ENCODE data around the gene PTH1R. TPM values are rescaled to one million over a fixed set of nuclear protein-coding genes. Genes with fewer than 3 reads are reported as not detected.

The PTH1R gene
- polyA plus RNA-seq, 2 of the 4 experiments (the other 2 are of a cell fraction): 0.45 to 0.53 TPM

GRCh38 chr3:46831316-46831715 lies 46.2 kb upstream of the PTH1R start (continued):
- TF ChIP-seq RNF2 (IDR thresholded peaks at IDR 0.05; ENCODE audit: borderline replicate concordance, low read depth): no peak

- Histone ChIP-seq H3K27ac (no peak overlapping the region), H3K4me1 (no peaks in the 10 kb centered on the region), H3K4me3 (no peak overlapping the region), H3K9me3 (no peaks in the 10 kb centered on the region), H3K4me2 (no peak overlapping the region)
- TF ChIP-seq MAZ (IDR thresholded peaks at IDR 0.05; ENCODE audit: borderline replicate concordance, low read depth, low read length) (no peak), ZFP36 (IDR thresholded peaks at IDR 0.05; ENCODE audit: borderline replicate concordance, partially characterized antibody) (no peak)
- ATAC-seq: no peak
- CTCF ChIA-PET: interaction anchor here (0.6 kb wide), 1 partner anchor 12 kb away, joined by 3 read pairs; no protein-coding TSS in a partner anchor
- DNase-seq (ENCODE audit: low read depth in 1 of 2, low spot score in 1 of 2): no peak
- POLR2A ChIA-PET: no interaction called here
- FAIRE-seq: no peak
- WGBS (ENCODE audit: missing lambda C conversion rate): 42% methylated on average over 1 of the region's 1 CpG
These were observed 45.7 kb upstream of the PTH1R start for GRCh38 chr3:46831841-46832240.

- Histone ChIP-seq H3K4me2 (no peak overlapping the region), H3K27ac (no peak overlapping the region), H3K9me3 (0 out of 3 replicates have a peak, but pooled peaks cover 5% of the 10 kb centered on the region), H3K4me3 (no peak overlapping the region), H3K4me1 (no peaks in the 10 kb centered on the region)
- no peak for ATAC-seq
- ChIA-PET CTCF (no interaction called here), POLR2A (no interaction called here)
- DNase-seq (ENCODE audit: low read depth in 1 of 2, low spot score in 1 of 2): no peak
- TF ChIP-seq CHD2 (IDR thresholded peaks at IDR 0.05; ENCODE audit: low read length, partially characterized antibody): no peak
- no peak for TF ChIP-seq EHMT2 (IDR thresholded peaks at IDR 0.05; ENCODE audit: low read depth)
- no peak for TF ChIP-seq MYC (IDR thresholded peaks at IDR 0.05; ENCODE audit: borderline replicate concordance, low read length)
- TF ChIP-seq HOXB5 (CRISPR knock-in tag; IDR thresholded peaks at IDR 0.05): no peak
- TF ChIP-seq ZC3H11A (IDR thresholded peaks at IDR 0.05): no peak
- TF ChIP-seq TP53 (CRISPR knock-in tag; IDR thresholded peaks at IDR 0.05): no peak
- no peak for TF ChIP-seq RAD21 (conservative IDR thresholded peaks at IDR 0.05 in 1 of 2, IDR thresholded peaks at IDR 0.05 in 1 of 2)
- no peak for TF ChIP-seq RCOR1 (IDR thresholded peaks at IDR 0.05; ENCODE audit: low read depth, low read length)
- TF ChIP-seq RNF2 (IDR thresholded peaks at IDR 0.05; ENCODE audit: borderline replicate concordance, low read depth): no peak
- TF ChIP-seq NPAS2 (CRISPR knock-in tag; IDR thresholded peaks at IDR 0.05; ENCODE audit: borderline replicate concordance): no peak
- no peak for TF ChIP-seq CBX2 (IDR thresholded peaks at IDR 0.05; ENCODE audit: borderline replicate concordance, low read depth)
- no peak for TF ChIP-seq HEYL (CRISPR knock-in tag; IDR thresholded peaks at IDR 0.05)
- TF ChIP-seq RFX5 (IDR thresholded peaks at IDR 0.05): no peak
- no peak for FAIRE-seq
- 72% methylated on average over 20 of the region's 65 CpGs for WGBS (ENCODE audit: missing lambda C conversion rate)
These were observed 43.9 kb upstream of the PTH1R start for GRCh38 chr3:46833346-46834300.

GRCh38 chr3:46835054-46835453 lies 42.5 kb upstream of the PTH1R start:
- 60% methylated on average over 12 of the region's 12 CpGs for WGBS (ENCODE audit: missing lambda C conversion rate)
- CTCF ChIA-PET: no interaction called here
- ATAC-seq: no peak
- Histone ChIP-seq H3K4me2 (no peak overlapping the region), H3K9me3 (0 out of 3 replicates have a peak, but pooled peaks cover 10% of the 10 kb centered on the region), H3K4me3 (no peak overlapping the region), H3K4me1 (no peaks in the 10 kb centered on the region), H3K27ac (no peak overlapping the region)
- no peak for DNase-seq (ENCODE audit: low read depth in 1 of 2, low spot score in 1 of 2)
- POLR2A ChIA-PET: no interaction called here
- no peak for FAIRE-seq
- TF ChIP-seq HEYL (CRISPR knock-in tag; IDR thresholded peaks at IDR 0.05): no peak
- TF ChIP-seq E2F6 (IDR thresholded peaks at IDR 0.05; ENCODE audit: borderline replicate concordance, low read depth): no peak

- ChIA-PET POLR2A (no interaction called here), CTCF (no interaction called here)
- Histone ChIP-seq H3K27ac (no peak overlapping the region), H3K4me1 (no peaks in the 10 kb centered on the region), H3K9me3 (peaks cover 12% of the 10 kb centered on the region; the same call in 1 of the 3 replicates), H3K4me2 (no peak overlapping the region), H3K4me3 (no peak overlapping the region)
- ATAC-seq: no peak
- WGBS (ENCODE audit: missing lambda C conversion rate): 77% methylated on average over 4 of the region's 4 CpGs
- TF ChIP-seq BHLHE40 (IDR thresholded peaks at IDR 0.05; ENCODE audit: low read depth, low read length) (no peak), HDAC2 (IDR thresholded peaks at IDR 0.05) (no peak), BCL3 (IDR thresholded peaks at IDR 0.05) (no peak), E2F6 (IDR thresholded peaks at IDR 0.05; ENCODE audit: borderline replicate concordance, low read depth) (no peak), HOXB13 (CRISPR knock-in tag; IDR thresholded peaks at IDR 0.05; ENCODE audit: low read depth) (no peak)
- DNase-seq (ENCODE audit: low read depth in 1 of 2, low spot score in 1 of 2): no peak
- FAIRE-seq: no peak
These were observed 42.0 kb upstream of the PTH1R start for GRCh38 chr3:46835491-46835890.
